Measurements from ENCODE around the gene ANGPT4.

- TF ChIP-seq POLR2A (IDR thresholded peaks at IDR 0.05; ENCODE audit: extremely low read depth, insufficient read length) (no peak), MAX (IDR thresholded peaks at IDR 0.05; ENCODE audit: low read depth, low read length) (no peak), CTCF (IDR thresholded peaks at IDR 0.05; ENCODE audit: low read depth, low read length) (no peak)
These were observed 70.8 kb downstream of the ANGPT4 start for GRCh38 chr20:845226-845868.
